Endothelial cell of hepatic sinusoid (primary cell): Measurements from ENCODE around the gene PTCD2.

Source experiments
- in situ Hi-C: cut with HindIII; loops from 2 replicates; pipeline ENCODE4 v1.10.0; 2017; ENCODE audit warnings: low sequenced_read_pairs

Gene PTCD2

DNA sequence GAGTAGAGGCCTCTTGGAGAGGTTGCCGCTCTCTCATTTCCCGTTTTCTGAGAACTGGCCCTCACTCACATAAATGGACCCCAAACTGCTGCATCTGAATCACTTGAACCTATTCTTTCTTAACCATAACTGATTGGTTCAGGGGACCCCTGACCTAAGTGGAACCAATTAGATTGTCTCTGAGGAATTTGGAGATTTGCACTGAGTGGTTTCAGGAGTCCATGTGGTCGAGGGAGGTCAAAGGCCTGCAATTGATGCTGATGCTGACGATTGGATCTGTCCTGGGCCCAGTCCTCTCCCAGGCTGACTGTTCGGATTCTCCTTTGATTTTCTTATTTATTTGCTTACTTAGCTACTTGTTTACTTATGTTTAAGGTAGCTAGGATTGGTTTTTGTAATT lies 88.0 kb downstream of the PTCD2 start:
- in situ Hi-C loops: no loop called here

GRCh38 chr5:72408603-72409002 lies 88.4 kb downstream of the PTCD2 start:
- in situ Hi-C loops: no loop called here

GRCh38 chr5:72410688-72411295 lies 90.6 kb downstream of the PTCD2 start:
- in situ Hi-C loops: no loop called here

DNA sequence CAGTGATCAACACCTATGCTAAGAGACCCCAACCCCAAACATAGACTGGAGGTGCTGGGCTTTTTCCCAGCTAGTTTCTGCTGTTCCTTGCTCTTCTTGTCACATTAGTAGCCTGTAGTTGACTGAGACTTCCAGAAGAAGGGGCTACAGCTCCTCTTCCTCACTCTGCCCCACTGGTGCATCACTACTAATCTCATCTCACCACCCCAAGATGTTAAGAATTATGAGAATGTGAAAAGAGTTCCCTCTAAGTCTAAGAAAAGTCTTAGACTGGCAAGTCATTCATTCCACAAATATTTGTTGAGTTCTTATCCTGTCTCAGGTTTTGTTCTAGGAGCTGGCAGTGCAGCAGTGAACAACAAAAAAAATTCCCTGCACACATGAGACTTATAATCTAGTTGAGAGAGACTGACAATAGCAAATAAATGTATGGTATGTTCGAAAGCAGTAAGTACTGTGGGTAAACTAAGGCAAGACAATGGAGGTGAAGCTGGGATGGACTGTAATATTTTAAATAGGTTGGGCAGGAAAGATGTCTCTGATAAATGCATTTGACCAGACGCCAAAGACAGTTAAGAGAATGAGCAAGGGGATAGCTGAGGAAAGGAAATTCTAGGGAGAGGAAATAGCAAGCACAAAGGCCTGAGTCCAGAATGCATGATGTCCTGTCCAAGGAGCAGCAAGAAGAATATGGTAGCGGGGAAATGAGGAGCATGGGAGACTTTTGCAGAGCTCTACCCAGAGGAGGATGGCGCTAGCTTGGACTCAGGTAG lies 92.3 kb downstream of the PTCD2 start:
- in situ Hi-C loops: no loop called here

- in situ Hi-C loops: no loop called here
These were observed 95.6 kb downstream of the PTCD2 start for GRCh38 chr5:72415616-72416325.

DNA sequence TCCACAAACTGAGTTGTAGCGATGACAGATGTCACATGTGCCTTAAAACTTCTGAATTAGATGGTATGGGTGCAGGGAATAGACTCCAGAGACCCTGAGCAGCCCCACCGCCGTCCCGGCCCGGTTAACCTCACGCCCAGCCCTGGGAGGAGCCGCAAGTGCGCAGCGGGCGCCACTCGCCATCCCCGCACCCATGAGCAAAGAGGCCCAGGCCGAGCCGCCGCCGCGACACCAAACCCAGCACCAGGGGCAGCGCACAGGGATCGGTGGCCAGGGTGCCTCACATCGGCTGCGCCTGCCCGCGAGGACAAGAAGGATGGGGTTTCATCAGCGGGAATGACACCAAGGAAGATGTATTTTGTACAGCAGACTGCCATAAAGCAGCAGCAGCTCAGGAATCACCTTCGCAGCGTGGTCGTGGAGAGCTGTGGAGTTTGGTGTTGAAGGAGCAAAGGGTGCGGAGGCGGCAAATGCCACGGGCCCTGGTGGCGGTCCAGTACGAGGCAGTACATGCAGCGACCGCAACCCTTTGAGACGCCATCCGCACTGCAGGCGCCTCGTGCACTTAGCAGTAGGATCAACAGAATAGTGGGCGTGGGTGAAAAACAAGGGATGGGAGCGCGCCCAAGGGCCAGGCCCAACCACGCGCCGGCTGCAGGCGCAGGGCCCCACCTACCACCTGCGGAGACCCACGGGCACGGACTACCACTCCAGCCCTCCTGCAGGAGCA lies 97.3 kb downstream of the PTCD2 start:
- in situ Hi-C loops: no loop called here
